ENCODE data around the gene DLGAP1. TPM values are rescaled to one million over a fixed set of nuclear protein-coding genes. Genes with fewer than 3 reads are reported as not detected.

Gene DLGAP1
- total and polyA plus RNA-seq, 10 donors, result 0.11 to 6.0 (median 2.1) TPM

- no peaks in the 10 kb centered on the region for H3K9me3 ChIP-seq
- H3K27me3 ChIP-seq (replicated peaks in 1 of 7), result peaks cover 0 to 36% (median 7%) of the 10 kb centered on the region in 7 donors
- peak overlapping the region in 4 of 8 donors; percentile 42 to 65 (median 58) for H3K27ac ChIP-seq
- H3K4me1 ChIP-seq, result peaks cover 0 to 23% (median 17%) of the 10 kb centered on the region in 6 donors
- intact Hi-C loops (cut with DNase I; ENCODE audit: low total_unique reads), result no loop called here
- H3K36me3 ChIP-seq, result no peaks in the 10 kb centered on the region
- DNase-seq, result no peak
- TF ChIP-seq POLR2A (IDR thresholded peaks at IDR 0.05), result no peak
- TF ChIP-seq CTCF (IDR thresholded peaks at IDR 0.05 in 8 of 11, conservative IDR thresholded peaks at IDR 0.05 in 3 of 11), result no peak
- TF ChIP-seq POLR2AphosphoS5 (IDR thresholded peaks at IDR 0.05), result no peak
- 25 to 31% (median 29%) methylated on average over 5 of the region's 5 CpGs for WGBS, 5 donors
- H3K4me3 ChIP-seq, result peak overlapping the region in 1 of 8 donors; percentile 68
These were observed 955.1 kb downstream of the DLGAP1 start for GRCh38 chr18:3500016-3500415.

- no peaks in the 10 kb centered on the region for H3K9me3 ChIP-seq
- peak overlapping the region in 7 of 8 donors; percentile 22 to 68 (median 39) for H3K4me3 ChIP-seq
- no peaks in the 10 kb centered on the region for H3K36me3 ChIP-seq
- H3K4me1 ChIP-seq, result peaks cover 0 to 23% (median 17%) of the 10 kb centered on the region in 6 donors
- H3K27ac ChIP-seq, result peak overlapping the region in 5 of 8 donors; percentile 1 to 65 (median 55)
- 4 to 30% (median 10%) methylated on average over 9 to 10 of the region's 10 CpGs for WGBS, 5 donors
- intact Hi-C loops (cut with DNase I; ENCODE audit: low total_unique reads), result no loop called here
- TF ChIP-seq POLR2AphosphoS5 (IDR thresholded peaks at IDR 0.05), result no peak
- no peak for TF ChIP-seq POLR2A (IDR thresholded peaks at IDR 0.05)
- TF ChIP-seq CTCF (IDR thresholded peaks at IDR 0.05 in 8 of 11, conservative IDR thresholded peaks at IDR 0.05 in 3 of 11), result no peak
- no peak for DNase-seq
- H3K27me3 ChIP-seq (replicated peaks in 1 of 7), result peaks cover 0 to 36% (median 7%) of the 10 kb centered on the region in 7 donors
These were observed 955.6 kb downstream of the DLGAP1 start for GRCh38 chr18:3499501-3499900.

GRCh38 chr18:3498698-3499471 lies 956.2 kb downstream of the DLGAP1 start:
- WGBS, 5 donors, result 15 to 27% (median 16%) methylated on average over 28 to 58 of the region's 58 CpGs
- TF ChIP-seq POLR2A (IDR thresholded peaks at IDR 0.05) (no peak), CTCF (IDR thresholded peaks at IDR 0.05 in 8 of 11, conservative IDR thresholded peaks at IDR 0.05 in 3 of 11) (no peak), POLR2AphosphoS5 (IDR thresholded peaks at IDR 0.05) (peak in 2 of 3 donors; percentile 34 to 51)
- peak; percentile 82 for DNase-seq
- Histone ChIP-seq H3K4me1 (peaks cover 0 to 25% (median 19%) of the 10 kb centered on the region in 6 donors), H3K9me3 (no peaks in the 10 kb centered on the region), H3K36me3 (no peaks in the 10 kb centered on the region), H3K27me3 (replicated peaks in 1 of 7) (peaks cover 0 to 36% (median 7%) of the 10 kb centered on the region in 7 donors), H3K4me3 (peak overlapping the region; percentile 22 to 68 (median 39)), H3K27ac (peak overlapping the region in 6 of 8 donors; percentile 1 to 65 (median 48))
- intact Hi-C loops (cut with DNase I; ENCODE audit: low total_unique reads), result no loop called here

Data from spleen (tissue), 11 donors.